ENCODE measurements around the gene DCAF7.

Gene DCAF7

DNA sequence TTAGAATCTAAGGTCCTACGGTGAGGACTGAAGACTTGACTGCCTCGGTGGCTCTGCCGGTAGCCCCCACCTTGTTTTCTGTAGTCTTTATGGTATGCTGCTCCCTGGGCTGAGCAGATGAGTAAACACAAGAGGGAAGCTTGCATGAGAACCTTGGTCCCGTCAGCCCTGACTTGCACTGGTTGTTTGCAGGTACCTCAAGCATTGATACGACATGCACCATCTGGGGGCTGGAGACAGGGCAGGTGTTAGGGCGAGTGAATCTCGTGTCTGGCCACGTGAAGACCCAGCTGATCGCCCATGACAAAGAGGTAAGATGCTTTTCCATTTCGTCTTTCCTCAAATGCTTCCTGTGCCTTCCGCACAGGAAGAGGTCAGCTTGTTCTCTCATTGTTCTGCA is 29.4 kb downstream of the DCAF7 start:
- Mint-ChIP-seq H3K4me3 (no peak overlapping the region), H3K4me1 (peaks cover 8% of the 10 kb centered on the region), H3K27ac (no peak overlapping the region), H3K9me3 (no peaks in the 10 kb centered on the region), H3K36me3 (peaks cover 44% of the 10 kb centered on the region), H3K27me3 (no peaks in the 10 kb centered on the region)
- ATAC-seq: no peak

DNA sequence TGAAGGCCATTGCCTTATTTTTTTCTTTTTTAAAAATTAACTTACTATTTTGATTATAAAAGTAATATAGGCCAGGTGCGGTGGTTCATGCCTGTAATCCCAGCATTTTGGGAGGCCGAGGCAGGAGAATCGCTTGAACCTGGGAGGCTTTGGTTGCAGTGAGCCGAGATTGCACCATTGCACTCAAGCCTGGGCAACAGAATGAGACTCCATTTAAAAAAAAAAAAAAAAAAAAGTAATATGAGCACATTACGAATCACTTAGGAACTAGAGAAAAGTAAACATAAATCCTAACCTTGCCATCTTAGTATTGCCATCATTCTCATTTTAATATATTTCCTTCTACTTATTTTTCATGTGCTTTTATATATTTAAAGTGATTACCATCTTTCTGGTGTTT is 37.5 kb downstream of the DCAF7 start:
- H3K27ac Mint-ChIP-seq: no peak overlapping the region
- no peaks in the 10 kb centered on the region for H3K9me3 Mint-ChIP-seq
- H3K4me3 Mint-ChIP-seq: no peak overlapping the region
- H3K36me3 Mint-ChIP-seq: peaks cover 74% of the 10 kb centered on the region
- no peaks in the 10 kb centered on the region for H3K27me3 Mint-ChIP-seq
- ATAC-seq: no peak
- no peaks in the 10 kb centered on the region for H3K4me1 Mint-ChIP-seq

DNA sequence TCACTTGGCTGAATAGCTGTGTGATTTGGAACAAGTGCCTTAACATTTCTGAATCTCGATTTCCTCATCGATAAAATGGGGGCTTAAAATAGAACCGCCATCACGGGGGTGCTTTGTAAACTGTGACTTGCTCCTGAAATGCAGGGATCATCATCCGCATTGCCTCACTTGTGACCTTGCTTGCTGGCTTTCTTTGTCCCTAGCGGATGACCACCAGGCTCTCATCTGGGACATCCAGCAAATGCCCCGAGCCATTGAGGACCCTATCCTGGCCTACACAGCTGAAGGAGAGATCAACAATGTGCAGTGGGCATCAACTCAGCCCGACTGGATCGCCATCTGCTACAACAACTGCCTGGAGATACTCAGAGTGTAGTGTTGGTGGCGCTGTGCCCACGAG is 38.5 kb downstream of the DCAF7 start:
- ATAC-seq: no peak
- Mint-ChIP-seq H3K4me1 (no peaks in the 10 kb centered on the region), H3K9me3 (no peaks in the 10 kb centered on the region), H3K27me3 (no peaks in the 10 kb centered on the region), H3K27ac (no peak overlapping the region), H3K36me3 (peaks cover 63% of the 10 kb centered on the region), H3K4me3 (no peak overlapping the region)

DNA sequence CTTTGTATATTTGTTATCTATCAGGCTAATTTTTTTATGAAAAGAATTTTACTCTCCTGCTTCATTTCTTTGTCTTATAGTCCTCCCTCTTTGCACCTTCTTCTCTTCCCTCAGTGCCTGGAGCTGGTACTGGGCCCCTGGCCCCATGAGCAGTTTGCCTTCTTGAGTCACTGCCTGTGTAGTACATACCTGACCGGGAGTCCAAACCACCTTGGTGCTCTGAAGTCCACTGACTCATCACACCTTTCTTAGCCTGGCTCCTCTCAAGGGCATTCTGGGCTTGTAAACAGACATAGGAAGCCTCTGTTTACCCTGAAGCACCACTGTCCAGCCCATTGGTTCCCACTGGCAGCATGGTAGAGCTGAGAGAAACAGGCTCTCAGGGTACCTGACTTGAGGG is 39.4 kb downstream of the DCAF7 start:
- Mint-ChIP-seq H3K4me1 (no peaks in the 10 kb centered on the region), H3K27me3 (no peaks in the 10 kb centered on the region), H3K36me3 (peaks cover 61% of the 10 kb centered on the region), H3K4me3 (no peak overlapping the region), H3K27ac (no peak overlapping the region), H3K9me3 (no peaks in the 10 kb centered on the region)
- no peak for ATAC-seq

DNA sequence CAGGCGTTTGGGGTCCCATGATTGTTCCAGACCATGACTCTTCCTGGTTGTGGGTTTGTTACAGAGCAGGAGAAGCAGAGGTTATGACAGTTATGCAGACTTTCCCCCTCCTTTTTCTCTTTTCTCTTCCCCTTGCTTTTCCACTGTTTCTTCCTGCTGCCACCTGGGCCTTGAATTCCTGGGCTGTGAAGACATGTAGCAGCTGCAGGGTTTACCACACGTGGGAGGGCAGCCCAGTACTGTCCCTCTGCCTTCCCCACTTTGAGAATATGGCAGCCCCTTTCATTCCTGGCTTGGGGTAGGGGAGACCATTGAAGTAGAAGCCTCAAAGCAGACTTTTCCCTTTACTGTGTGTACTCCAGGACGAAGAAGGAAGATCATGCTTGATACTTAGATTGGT is 42.5 kb downstream of the DCAF7 start:
- Mint-ChIP-seq H3K36me3 (peaks cover 48% of the 10 kb centered on the region), H3K9me3 (no peaks in the 10 kb centered on the region), H3K27me3 (no peaks in the 10 kb centered on the region), H3K4me3 (no peak overlapping the region), H3K27ac (no peak overlapping the region), H3K4me1 (no peaks in the 10 kb centered on the region)
- no peak for ATAC-seq

DNA sequence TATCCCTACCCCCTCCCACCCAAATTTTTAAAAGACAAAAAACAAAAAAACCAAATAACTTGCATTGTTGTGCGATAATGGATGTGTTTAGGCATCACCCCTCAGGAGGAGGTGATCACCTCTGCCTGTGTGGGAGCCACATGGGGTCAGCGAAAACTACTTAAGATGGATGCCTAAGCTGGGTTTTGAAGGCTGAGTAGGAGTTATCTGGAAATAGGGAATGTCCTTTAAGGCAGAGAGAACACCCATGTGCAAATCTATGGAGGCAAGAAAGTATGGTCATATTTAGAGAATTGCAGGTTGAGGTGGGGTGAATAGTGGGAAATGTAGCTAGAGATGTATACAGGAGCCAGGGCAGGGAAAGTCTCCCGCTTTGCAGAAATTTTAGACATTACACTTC is 44.9 kb downstream of the DCAF7 start:
- H3K9me3 Mint-ChIP-seq: no peaks in the 10 kb centered on the region
- H3K4me1 Mint-ChIP-seq: peaks cover 4% of the 10 kb centered on the region
- H3K27ac Mint-ChIP-seq: no peak overlapping the region
- H3K36me3 Mint-ChIP-seq: peaks cover 29% of the 10 kb centered on the region
- H3K27me3 Mint-ChIP-seq: no peaks in the 10 kb centered on the region
- no peak overlapping the region for H3K4me3 Mint-ChIP-seq
- no peak for ATAC-seq

DNA sequence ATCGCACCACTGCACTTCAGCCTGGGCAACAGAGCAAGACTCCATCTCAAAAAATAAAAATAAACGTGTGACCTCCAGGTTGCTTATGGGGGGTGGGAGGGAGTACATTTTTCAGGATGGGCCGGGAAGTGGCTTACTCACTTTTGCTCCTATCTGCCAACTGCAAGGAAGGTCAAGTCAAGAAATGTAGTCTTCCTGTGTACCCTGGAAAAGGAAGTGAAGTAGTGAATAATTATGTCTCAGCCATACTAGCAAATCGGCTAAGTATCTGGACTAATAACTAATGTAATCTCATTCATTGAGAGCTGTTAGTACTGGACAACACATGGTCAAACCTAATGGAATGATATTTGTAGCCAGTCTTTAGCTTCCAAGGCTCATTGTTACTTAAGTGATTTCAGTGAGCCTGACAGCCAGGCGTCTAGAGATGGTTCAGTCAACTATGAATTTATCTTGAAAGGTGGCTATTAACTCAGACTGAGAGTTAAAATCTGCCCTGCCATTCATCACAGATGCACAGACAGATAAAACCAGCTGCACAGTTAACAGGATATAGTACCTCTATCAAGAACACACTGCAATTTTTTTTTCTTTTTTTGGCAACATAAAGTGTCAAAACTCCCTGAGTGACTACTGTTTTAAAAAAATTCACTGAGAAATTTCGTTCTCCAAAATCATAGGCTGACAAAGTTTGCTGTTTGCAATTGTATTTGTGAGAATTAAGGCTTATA is 46.7 kb downstream of the DCAF7 start:
- H3K27me3 Mint-ChIP-seq: no peaks in the 10 kb centered on the region
- H3K4me3 Mint-ChIP-seq: no peak overlapping the region
- H3K4me1 Mint-ChIP-seq: peaks cover 17% of the 10 kb centered on the region
- H3K9me3 Mint-ChIP-seq: no peaks in the 10 kb centered on the region
- no peak for ATAC-seq
- peaks cover 13% of the 10 kb centered on the region for H3K36me3 Mint-ChIP-seq
- H3K27ac Mint-ChIP-seq: no peak overlapping the region

DNA sequence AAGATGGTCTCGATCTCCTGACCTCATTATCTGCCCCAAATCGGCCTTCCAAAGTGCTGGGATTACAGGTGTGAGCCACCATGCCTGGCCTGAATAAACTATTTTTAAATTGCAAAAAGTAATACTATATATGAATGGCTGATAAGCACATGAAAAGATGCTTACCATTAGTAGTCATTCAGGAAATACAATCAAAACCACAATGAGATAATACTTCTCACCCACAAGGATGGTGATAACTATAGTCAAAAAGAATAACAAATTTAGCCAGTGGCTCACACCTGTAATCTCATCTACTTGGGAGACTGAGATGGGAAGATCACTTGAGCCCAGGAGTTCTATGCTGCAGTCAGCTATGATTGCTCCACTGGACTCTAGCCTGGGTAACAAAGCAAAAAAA is 48.0 kb downstream of the DCAF7 start:
- H3K27ac Mint-ChIP-seq: no peak overlapping the region
- no peak for ATAC-seq
- H3K36me3 Mint-ChIP-seq: peaks cover 13% of the 10 kb centered on the region
- no peaks in the 10 kb centered on the region for H3K27me3 Mint-ChIP-seq
- H3K4me3 Mint-ChIP-seq: no peak overlapping the region
- H3K9me3 Mint-ChIP-seq: no peaks in the 10 kb centered on the region
- H3K4me1 Mint-ChIP-seq: peaks cover 17% of the 10 kb centered on the region

DNA sequence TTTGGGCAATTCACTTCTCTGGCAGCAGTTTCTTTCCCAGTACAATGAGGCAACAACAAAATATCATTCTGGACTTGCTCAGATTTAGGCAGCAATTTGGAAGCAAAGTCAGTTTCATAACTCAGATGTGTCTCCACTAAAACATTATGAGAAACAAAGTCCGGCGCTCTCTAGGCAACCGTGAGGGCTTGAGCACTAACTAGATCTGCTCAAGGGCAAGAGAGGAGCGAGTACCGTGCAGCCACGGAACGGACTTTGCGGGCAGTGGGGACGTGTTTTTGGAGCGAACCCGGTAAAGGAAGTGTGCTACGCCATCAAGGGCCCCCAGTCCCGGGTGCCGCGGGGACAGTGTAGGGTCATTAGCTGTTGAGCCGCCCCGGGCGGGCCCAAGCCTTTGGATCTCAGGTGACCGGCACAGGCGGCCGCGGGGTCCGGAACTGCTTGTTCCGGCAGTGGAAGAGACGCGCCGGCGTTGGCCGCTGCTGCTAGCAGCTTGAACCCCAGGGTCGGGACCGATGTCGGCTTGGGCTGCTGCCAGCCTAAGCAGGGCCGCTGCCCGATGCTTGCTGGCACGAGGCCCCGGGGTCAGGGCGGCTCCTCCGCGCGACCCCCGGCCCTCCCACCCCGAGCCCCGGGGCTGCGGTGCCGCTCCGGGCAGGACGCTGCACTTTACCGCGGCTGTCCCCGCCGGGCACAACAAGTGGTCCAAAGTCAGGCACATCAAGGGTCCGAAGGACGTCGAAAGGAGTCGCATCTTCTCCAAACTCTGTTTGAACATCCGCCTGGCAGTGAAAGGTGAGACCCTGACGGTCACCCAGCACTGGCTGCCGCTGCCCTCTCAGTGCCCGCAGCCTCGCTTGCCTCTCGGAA is 50.5 kb downstream of the DCAF7 start, which contains the start of gene TACO1:
Gene TACO1 (plus strand): TSS at position 327 of the 870 bp plus-strand sequence. CDS start 189 bp downstream, at position 516.
- H3K36me3 Mint-ChIP-seq: peaks cover 16% of the 10 kb centered on the region
- H3K4me3 Mint-ChIP-seq: peak within 1 kb of the TSS; percentile 92
- ATAC-seq: peak; percentile 97
- H3K4me1 Mint-ChIP-seq: peaks cover 17% of the 10 kb centered on the region
- H3K27ac Mint-ChIP-seq: peak within 1 kb of the TSS; percentile 93
- no peaks in the 10 kb centered on the region for H3K27me3 Mint-ChIP-seq
- no peaks in the 10 kb centered on the region for H3K9me3 Mint-ChIP-seq

DNA sequence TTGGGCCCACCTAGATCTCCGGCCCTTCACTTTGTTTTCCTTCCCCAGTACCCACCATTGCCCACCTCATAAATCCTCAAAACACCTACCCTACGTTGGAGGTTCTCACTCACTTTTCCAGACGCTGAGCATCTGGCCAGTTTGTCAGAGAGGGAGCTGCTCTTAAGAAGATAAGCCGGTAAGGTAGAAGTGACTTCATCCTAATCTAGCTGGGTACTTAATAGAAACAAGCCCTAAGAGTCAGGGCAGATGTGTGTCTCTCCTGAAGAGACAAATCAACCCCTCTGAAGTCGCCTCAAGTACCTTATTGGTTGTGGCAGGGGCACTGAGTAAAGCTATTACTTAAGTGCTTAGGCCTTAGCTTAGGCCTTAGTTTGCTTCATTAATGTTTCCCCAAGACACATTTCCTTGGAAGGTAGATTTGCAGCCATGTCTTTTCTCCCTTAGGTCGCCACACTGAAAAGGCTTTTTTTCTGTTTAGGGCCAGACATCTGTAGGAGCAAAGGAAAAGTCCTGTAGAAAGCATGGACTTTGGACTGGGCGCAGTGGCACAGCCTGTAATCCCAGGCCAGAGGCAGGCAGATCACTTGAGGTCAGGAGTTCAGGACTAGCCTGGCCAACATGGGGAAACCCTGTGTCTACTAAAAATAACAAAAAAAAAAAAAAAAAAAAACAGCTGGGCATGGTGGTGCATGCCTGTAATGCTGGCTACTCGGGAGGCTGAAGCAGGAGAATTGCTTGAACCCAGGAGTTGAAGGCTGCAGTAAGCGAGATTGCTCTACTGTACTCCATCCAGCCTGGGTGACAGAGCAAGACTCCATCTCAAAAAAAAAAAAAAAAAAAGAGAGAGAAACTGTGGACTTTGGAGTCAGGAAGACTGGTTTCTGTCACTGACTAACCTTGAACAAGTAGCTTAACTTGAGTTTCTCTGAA is 51.4 kb downstream of the DCAF7 start:
- peaks cover 17% of the 10 kb centered on the region for H3K4me1 Mint-ChIP-seq
- no peaks in the 10 kb centered on the region for H3K9me3 Mint-ChIP-seq
- H3K27ac Mint-ChIP-seq: peak overlapping the region; percentile 93
- no peak for ATAC-seq
- H3K27me3 Mint-ChIP-seq: no peaks in the 10 kb centered on the region
- H3K36me3 Mint-ChIP-seq: peaks cover 25% of the 10 kb centered on the region
- H3K4me3 Mint-ChIP-seq: peak overlapping the region; percentile 92

DNA sequence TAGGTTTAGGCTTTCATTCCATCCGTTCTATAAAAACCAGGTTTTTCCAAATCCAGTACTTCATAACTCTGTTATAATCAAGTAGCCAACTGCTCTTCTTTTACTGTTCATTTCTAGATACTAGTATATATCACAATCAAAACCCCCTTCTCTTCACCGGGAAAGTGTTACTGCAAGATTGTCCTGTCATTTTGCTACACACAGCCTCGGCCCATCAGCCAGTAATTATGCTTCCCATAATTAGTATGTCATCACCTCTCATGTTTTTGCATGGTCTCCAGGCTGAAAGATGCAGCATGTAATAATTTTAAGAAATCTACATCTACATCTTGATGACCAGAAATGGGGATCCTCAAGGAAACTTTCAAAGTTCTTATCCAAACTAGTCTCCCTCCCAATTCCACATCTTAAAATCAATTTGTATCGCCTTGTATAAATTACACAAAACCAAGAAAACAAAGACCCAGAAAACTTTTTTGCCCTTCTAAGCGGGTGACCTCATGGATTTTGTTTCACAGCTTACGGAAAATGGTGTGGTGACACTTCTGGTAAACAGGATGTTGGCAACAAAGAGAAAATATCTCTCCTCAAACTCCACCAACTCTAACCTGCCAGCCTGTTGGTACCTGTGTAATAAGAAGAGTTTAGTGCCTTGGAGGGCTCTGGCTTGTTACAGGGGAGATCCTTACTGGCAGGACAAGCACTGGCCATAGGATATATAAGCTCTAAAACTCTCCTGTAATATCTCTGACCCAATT is 59.7 kb downstream of the DCAF7 start:
- Mint-ChIP-seq H3K27me3 (no peaks in the 10 kb centered on the region), H3K9me3 (no peaks in the 10 kb centered on the region), H3K27ac (peak overlapping the region; percentile 33), H3K4me1 (no peaks in the 10 kb centered on the region), H3K36me3 (peaks cover 41% of the 10 kb centered on the region), H3K4me3 (no peak overlapping the region)
- no peak for ATAC-seq

DNA sequence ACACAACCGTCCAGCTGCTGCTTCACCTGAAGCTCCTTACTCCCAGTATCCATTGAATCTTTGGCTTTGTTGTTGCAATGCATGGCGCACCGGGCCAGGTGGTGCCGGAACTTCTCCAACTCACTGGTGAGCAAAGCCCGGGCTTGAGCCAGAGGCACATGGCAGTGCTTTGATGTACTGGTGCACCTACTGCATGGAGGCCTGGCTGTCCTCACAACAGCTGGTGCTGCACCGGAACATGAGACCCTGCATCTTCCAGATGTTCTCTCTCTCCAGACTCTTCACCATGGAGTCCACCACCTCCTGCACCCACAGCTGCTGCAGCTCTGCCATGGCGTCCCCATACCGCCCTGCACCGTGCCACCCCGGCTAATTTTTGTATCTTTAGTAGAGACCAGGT is 60.6 kb downstream of the DCAF7 start:
- ATAC-seq: no peak
- Mint-ChIP-seq H3K27ac (no peak overlapping the region), H3K36me3 (peaks cover 32% of the 10 kb centered on the region), H3K4me3 (no peak overlapping the region), H3K9me3 (no peaks in the 10 kb centered on the region), H3K27me3 (no peaks in the 10 kb centered on the region), H3K4me1 (no peaks in the 10 kb centered on the region)

DNA sequence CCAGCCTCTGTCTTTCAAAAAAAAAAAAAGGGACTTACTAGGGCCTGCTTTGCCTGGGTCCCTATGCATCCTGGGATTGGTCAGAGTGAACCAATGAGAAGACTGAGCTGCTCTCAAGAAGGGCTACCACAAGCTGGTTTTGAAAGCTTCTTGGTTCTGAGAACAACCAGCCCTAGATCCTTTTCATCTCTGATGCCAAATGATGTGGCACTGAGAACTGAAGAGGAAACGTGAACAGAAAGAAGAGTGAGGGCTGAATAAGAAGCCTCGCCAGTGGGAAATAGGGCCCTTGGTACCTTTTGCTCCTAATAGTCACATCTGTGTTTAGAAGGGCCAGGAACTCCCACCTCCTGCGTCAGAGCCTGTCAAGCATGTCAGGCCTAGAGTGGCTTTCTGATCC is 61.1 kb downstream of the DCAF7 start:
- Mint-ChIP-seq H3K27ac (no peak overlapping the region), H3K4me3 (no peak overlapping the region), H3K9me3 (no peaks in the 10 kb centered on the region), H3K4me1 (no peaks in the 10 kb centered on the region), H3K27me3 (no peaks in the 10 kb centered on the region), H3K36me3 (peaks cover 27% of the 10 kb centered on the region)
- no peak for ATAC-seq

DNA sequence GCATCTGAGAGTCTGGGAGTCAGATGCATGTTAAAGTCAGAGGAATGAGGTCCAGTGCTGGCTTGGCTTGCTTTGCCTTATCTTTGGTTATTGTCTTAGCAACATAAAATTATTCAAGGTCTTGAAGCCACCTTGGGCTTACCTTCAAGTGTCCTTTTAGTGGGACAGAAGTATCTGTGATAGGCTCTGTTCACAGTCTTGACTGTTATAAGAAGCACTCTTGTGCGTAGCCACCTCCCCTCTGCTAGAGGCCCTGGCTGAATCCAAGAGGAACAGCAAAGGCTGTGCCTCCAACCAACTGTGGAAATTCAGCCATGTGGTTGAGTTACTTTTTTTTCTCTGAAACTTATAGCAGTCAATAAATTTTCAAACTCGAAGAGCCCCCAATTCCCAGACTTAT is 63.4 kb downstream of the DCAF7 start:
- Mint-ChIP-seq H3K4me1 (no peaks in the 10 kb centered on the region), H3K27ac (no peak overlapping the region), H3K27me3 (no peaks in the 10 kb centered on the region), H3K4me3 (no peak overlapping the region), H3K36me3 (peaks cover 11% of the 10 kb centered on the region), H3K9me3 (no peaks in the 10 kb centered on the region)
- ATAC-seq: no peak

Measured in stimulated activated memory B cell treated with anti-CD40 and anti-IgM and Interleukin-4, amounts not matched to agents 10 μg/mL and 1 μg/mL and 100 μg/mL, for 72 hours (primary cell).